ENCODE measurements around the gene BMF. TPM values are rescaled to one million over a fixed set of nuclear protein-coding genes. Genes with fewer than 3 reads are reported as not detected.

BMF gene
- total and polyA plus RNA-seq, 2 donors (not counting 3 experiments of a cell fraction or from before 2014, with no cell fraction given): 8.6 to 9.8 TPM

GRCh38 chr15:40133544-40133943 is 24.9 kb upstream of the BMF start:
- H3K4me1 ChIP-seq (ENCODE audit: control insufficient read depth, extremely low read depth, insufficient read depth, low read length): no peaks in the 10 kb centered on the region
- H3K4me3 ChIP-seq (replicated peaks in 1 of 3; ENCODE audit: insufficient read depth in 1 of 3, low read depth in 1 of 3, low read length in 3 of 3): no peak overlapping the region
- intact Hi-C loops (cut with micrococcal nuclease) (no loop called here), dilution Hi-C loops (cut with MboI; ENCODE audit: extremely low pct_ligation_motif_present, low sequenced_read_pairs) (no loop called here)
- no peaks in the 10 kb centered on the region for H3K36me3 ChIP-seq (ENCODE audit: control insufficient read depth in 2 of 2, extremely low read depth in 1 of 2, insufficient read depth in 2 of 2, low read length in 2 of 2)
- H3K4me2 ChIP-seq (ENCODE audit: insufficient read depth, low read length): no peak overlapping the region
- DNase-seq (ENCODE audit: low read depth, low spot score): no peak
- CTCF ChIA-PET: no interaction called here
- H3K27me3 ChIP-seq (ENCODE audit: control insufficient read depth in 2 of 2, insufficient read depth in 2 of 2, low read length in 2 of 2): peaks cover 0 to 3% of the 10 kb centered on the region in 2 experiments
- no peak overlapping the region for H3K27ac ChIP-seq (ENCODE audit: insufficient read depth, low read depth, low read length)
- POLR2A ChIA-PET: no interaction called here
- no peaks in the 10 kb centered on the region for H3K9me1 ChIP-seq (replicated peaks; ENCODE audit: control insufficient read depth, extremely low read depth, insufficient read depth, low read length)
- no peak for FAIRE-seq
- TF ChIP-seq FOS (IDR thresholded peaks at IDR 0.05; ENCODE audit: borderline replicate concordance, insufficient read depth, low read length) (no peak), POLR2AphosphoS5 (IDR thresholded peaks at IDR 0.05; ENCODE audit: insufficient read depth, low read depth, low read length) (no peak), POLR2A (IDR thresholded peaks at IDR 0.05; ENCODE audit: low read depth, low read length) (no peak), GATA2 (IDR thresholded peaks at IDR 0.05; ENCODE audit: insufficient read depth, insufficient read length, low read depth, low read length) (no peak), CTCF (IDR thresholded peaks at IDR 0.05; ENCODE audit: extremely low read depth in 1 of 2, insufficient read depth in 1 of 2, low read depth in 1 of 2, low read length in 2 of 2) (no peak), EZH2 (IDR thresholded peaks at IDR 0.05; ENCODE audit: borderline replicate concordance, low read depth, low read length, severe bottlenecking) (no peak), MAX (IDR thresholded peaks at IDR 0.05; ENCODE audit: insufficient read depth, insufficient read length) (no peak), MYC (IDR thresholded peaks at IDR 0.05; ENCODE audit: low read depth, low read length) (no peak), JUN (IDR thresholded peaks at IDR 0.05; ENCODE audit: borderline replicate concordance, insufficient read depth, insufficient read length, low read depth) (no peak)
- H4K20me1 ChIP-seq (replicated peaks; ENCODE audit: control insufficient read depth, extremely low read depth, insufficient read depth, low read length): no peaks in the 10 kb centered on the region
- H2AFZ ChIP-seq (ENCODE audit: low read depth, low read length): no peak overlapping the region
- BruUV-seq (replicated peaks): no TSS peak
- H3K79me2 ChIP-seq (ENCODE audit: control insufficient read depth, insufficient read depth, low read length): no peaks in the 10 kb centered on the region
- H3K9ac ChIP-seq (replicated peaks; ENCODE audit: extremely low read depth, insufficient read depth, low read length): no peak overlapping the region
- H3K9me3 ChIP-seq (replicated peaks; ENCODE audit: control insufficient read depth, insufficient read depth, low read length): no peaks in the 10 kb centered on the region

Measured in endothelial cell of umbilical vein (primary cell).